Brain microvascular endothelial cell (primary cell): ENCODE data around the gene LRRC7.

ENCODE experiments used
- DNase-seq: peaks from one replicate; pipeline ENCODE4 v3.0.0-alpha.2; 2020
- H3K27ac ChIP-seq: fragments of 250-450 bp; sonication (Bioruptor Pico); 2 replicates; pipeline ENCODE4 v1.5.1; 2020; ENCODE audit warnings: mild to moderate bottlenecking, moderate library complexity
- H3K27me3 ChIP-seq: fragments of 250-450 bp; sonication (Bioruptor Pico); replicated peaks from 2 replicates; pipeline ENCODE4 v1.5.1; 2020; ENCODE audit warnings: mild to moderate bottlenecking
- H3K36me3 ChIP-seq: fragments of 250-450 bp; sonication (Bioruptor Pico); replicated peaks from 2 replicates; pipeline ENCODE4 v1.5.1; 2020; ENCODE audit warnings: mild to moderate bottlenecking
- H3K4me3 ChIP-seq: 2 replicates; pipeline ENCODE4 v1.5.1; 2011; ENCODE audit warnings: low read depth, mild to moderate bottlenecking, control low read depth, low read length, moderate library complexity
- in situ Hi-C: cut with HindIII; loops from 2 replicates; pipeline ENCODE4 v1.10.0; 2017; ENCODE audit warnings: low sequenced_read_pairs, low pct_ligation_motif_present
- TF ChIP-seq, protein P1 (sequence below): IDR thresholded peaks from 2 replicates; pipeline ENCODE4 v1.5.1; 2011; ENCODE audit warnings: low read depth, mild to moderate bottlenecking, moderate library complexity, low read length, control low read depth, inconsistent platforms; ENCODE audit errors: missing control alignments

Gene LRRC7

DNA sequence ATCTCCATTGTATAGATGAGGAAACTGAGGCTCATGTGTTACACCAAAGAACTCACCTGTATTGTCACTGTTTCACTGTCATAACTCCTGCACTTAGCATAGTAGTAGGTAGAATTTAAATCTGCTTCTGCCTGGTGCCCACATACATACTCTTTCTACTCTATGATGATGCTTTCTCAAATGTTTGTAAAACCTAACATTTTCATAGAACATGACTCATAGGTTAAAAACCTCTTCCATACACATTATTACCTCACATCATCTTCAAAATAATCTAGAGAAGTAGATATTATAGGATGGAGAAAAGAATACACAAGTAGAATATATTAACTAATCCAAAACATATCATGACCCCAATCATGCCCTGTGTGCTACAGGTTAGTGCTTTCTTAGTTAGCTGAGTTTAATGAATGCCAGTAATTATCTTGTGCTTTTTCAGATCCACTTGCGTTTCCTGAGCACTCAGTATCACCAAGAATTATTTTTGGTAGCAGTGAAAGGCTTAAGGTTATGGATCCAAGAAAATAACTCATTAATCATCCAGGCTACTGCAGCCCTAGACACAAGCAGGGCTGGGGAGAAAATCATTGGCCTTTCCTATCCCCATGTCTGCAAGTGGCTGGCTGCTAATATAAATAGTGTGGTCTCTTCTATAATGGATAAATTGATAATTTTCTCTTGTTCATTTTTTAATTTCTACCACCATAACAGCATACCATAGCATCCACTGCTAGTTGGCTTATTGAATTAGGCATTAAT lies 480.8 kb downstream of the LRRC7 start:
- Histone ChIP-seq H3K27me3 (no peaks in the 10 kb centered on the region), H3K27ac (no peak overlapping the region), H3K36me3 (no peaks in the 10 kb centered on the region), H3K4me3 (no peak overlapping the region)
- in situ Hi-C loops, result no loop called here
- TF ChIP-seq, protein P1, sequence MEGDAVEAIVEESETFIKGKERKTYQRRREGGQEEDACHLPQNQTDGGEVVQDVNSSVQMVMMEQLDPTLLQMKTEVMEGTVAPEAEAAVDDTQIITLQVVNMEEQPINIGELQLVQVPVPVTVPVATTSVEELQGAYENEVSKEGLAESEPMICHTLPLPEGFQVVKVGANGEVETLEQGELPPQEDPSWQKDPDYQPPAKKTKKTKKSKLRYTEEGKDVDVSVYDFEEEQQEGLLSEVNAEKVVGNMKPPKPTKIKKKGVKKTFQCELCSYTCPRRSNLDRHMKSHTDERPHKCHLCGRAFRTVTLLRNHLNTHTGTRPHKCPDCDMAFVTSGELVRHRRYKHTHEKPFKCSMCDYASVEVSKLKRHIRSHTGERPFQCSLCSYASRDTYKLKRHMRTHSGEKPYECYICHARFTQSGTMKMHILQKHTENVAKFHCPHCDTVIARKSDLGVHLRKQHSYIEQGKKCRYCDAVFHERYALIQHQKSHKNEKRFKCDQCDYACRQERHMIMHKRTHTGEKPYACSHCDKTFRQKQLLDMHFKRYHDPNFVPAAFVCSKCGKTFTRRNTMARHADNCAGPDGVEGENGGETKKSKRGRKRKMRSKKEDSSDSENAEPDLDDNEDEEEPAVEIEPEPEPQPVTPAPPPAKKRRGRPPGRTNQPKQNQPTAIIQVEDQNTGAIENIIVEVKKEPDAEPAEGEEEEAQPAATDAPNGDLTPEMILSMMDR, result no peak
- no peak for DNase-seq

GRCh38 chr1:70051926-70052325 lies 484.2 kb downstream of the LRRC7 start:
- Histone ChIP-seq H3K36me3 (no peaks in the 10 kb centered on the region), H3K27ac (no peak overlapping the region), H3K4me3 (no peak overlapping the region), H3K27me3 (no peaks in the 10 kb centered on the region)
- TF ChIP-seq, protein P1, result no peak
- no peak for DNase-seq
- in situ Hi-C loops, result no loop called here

DNA sequence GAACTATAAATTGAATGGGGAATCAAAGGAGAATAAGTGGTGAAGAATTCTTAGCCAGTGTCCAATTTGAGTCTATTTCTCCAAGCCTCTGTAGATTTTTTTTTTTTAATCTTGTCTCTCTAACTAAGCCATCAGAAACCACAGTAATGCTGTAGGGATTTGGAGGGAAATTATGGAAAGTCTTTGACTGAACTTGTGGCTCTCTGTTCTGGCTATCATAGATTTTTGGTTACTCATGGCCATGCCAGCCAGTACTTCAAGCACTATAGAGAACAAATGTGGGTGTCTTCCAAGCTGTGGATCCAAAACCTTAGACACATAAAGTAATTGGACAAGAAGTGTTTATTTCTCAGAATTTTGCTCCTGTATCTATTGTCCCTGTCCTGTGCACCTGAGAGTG lies 489.8 kb downstream of the LRRC7 start:
- TF ChIP-seq, protein P1, result no peak
- Histone ChIP-seq H3K27ac (no peak overlapping the region), H3K4me3 (no peak overlapping the region), H3K36me3 (no peaks in the 10 kb centered on the region), H3K27me3 (no peaks in the 10 kb centered on the region)
- in situ Hi-C loops, result no loop called here
- no peak for DNase-seq

DNA sequence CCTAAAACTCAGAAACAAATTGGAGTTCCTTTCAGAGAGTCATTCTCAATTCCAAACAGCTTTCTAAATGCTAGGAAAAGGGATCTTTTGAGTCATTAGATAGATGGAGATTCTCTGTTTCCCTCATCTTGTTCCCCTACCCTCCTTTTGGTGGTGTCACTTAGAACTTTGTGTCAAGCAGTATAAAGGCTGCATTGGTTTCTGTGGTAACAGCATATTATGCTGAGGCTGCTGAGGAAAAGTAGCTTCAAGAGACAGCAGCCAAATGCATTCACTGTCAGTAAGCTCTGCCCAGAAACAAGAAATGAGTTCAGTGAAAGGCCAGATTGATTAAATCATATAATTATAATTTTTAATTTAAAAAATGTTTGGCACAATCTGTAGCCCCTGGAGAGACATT lies 493.5 kb downstream of the LRRC7 start:
- no peak overlapping the region for H3K27ac ChIP-seq
- TF ChIP-seq, protein P1, result no peak
- H3K36me3 ChIP-seq, result no peaks in the 10 kb centered on the region
- DNase-seq, result no peak
- H3K4me3 ChIP-seq, result no peak overlapping the region
- in situ Hi-C loops, result no loop called here
- no peaks in the 10 kb centered on the region for H3K27me3 ChIP-seq

GRCh38 chr1:70063861-70064260 lies 496.1 kb downstream of the LRRC7 start:
- in situ Hi-C loops, result no loop called here
- TF ChIP-seq, protein P1, result no peak
- DNase-seq, result no peak
- no peaks in the 10 kb centered on the region for H3K36me3 ChIP-seq
- H3K27me3 ChIP-seq, result no peaks in the 10 kb centered on the region
- no peak overlapping the region for H3K4me3 ChIP-seq
- H3K27ac ChIP-seq, result no peak overlapping the region

- no peak overlapping the region for H3K4me3 ChIP-seq
- TF ChIP-seq, protein P1, result no peak
- in situ Hi-C loops, result no loop called here
- no peak for DNase-seq
- H3K27me3 ChIP-seq, result no peaks in the 10 kb centered on the region
- no peaks in the 10 kb centered on the region for H3K36me3 ChIP-seq
- no peak overlapping the region for H3K27ac ChIP-seq
Observed at GRCh38 chr1:70066711-70067110, 499.0 kb downstream of the LRRC7 start.
